ENCODE measurements around the gene MSL3.

Gene MSL3

DNA sequence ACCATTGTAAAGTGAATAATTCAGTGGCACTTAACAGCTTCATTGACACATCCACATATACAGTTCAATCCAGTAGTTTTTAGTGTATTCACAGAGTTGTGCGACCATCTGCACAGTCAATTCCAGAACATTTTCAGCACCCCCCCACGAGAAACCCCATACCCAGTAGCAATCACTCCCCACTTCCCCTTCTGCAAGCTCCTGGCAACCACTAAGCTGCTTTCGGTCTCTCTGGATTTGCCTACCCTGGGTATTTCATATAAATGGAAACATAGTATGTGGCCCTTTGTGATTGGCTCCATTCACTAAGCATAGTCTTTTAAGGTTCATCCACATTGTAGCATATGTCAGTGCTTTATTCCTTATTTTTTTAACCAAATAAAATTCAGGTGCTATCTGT, 10.0 kb downstream of the MSL3 start:
- DNase-seq (ENCODE audit: low read depth in 2 of 2) = no peak
- no peak for TF ChIP-seq CTCF (IDR thresholded peaks at IDR 0.05; ENCODE audit: low read depth, low read length)
- H3K4me3 ChIP-seq (replicated peaks in 1 of 2; ENCODE audit: low read depth in 2 of 2, low read length in 2 of 2) = no peak overlapping the region

DNA sequence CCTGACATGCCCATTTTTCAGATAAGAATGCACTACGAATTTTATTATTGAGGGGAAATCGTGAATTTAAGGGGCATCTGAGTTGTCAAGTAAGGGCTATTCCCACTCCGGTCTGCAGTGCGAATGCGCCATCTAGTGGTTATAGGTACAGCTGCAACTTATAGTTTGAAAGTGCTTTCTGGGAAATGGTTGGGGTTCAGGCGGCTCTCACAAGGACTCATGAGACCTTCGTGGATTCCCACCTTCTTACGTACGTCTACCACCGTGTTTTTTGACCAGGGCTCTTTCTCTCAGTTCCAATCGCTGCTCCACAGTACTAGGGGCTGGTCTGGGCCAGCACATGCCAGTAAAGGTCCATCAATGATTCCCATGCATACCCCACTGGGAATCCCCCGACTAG, 12.3 kb downstream of the MSL3 start:
- no peak overlapping the region for H3K4me3 ChIP-seq (replicated peaks in 1 of 2; ENCODE audit: low read depth in 2 of 2, low read length in 2 of 2)
- peak; percentile 74 for TF ChIP-seq CTCF (IDR thresholded peaks at IDR 0.05; ENCODE audit: low read depth, low read length)
- peak; percentile 68 to 71 for DNase-seq (ENCODE audit: low read depth in 2 of 2)

DNA sequence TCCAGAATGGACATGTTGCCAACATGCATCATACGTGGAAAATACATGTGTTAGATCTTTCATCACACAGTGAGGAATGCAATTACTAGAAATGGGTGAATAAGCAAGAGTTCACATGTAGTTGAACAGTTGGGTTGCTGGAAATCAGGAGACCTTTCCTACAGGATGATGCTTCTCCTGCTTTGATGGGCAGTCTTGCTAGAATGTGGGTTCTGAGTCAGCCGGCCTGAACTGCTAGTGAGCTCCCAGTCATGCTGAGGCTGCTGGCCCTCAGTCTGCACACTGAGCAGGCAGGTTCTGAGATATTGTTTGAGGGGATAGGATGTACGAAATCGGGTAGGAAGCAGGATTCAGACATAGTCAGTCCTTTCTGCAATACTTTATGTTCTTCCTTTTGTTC, 20.2 kb downstream of the MSL3 start:
- no peak overlapping the region for H3K4me3 ChIP-seq (replicated peaks in 1 of 2; ENCODE audit: low read depth in 2 of 2, low read length in 2 of 2)
- no peak for TF ChIP-seq CTCF (IDR thresholded peaks at IDR 0.05; ENCODE audit: low read depth, low read length)
- DNase-seq (ENCODE audit: low read depth in 2 of 2) = no peak

DNA sequence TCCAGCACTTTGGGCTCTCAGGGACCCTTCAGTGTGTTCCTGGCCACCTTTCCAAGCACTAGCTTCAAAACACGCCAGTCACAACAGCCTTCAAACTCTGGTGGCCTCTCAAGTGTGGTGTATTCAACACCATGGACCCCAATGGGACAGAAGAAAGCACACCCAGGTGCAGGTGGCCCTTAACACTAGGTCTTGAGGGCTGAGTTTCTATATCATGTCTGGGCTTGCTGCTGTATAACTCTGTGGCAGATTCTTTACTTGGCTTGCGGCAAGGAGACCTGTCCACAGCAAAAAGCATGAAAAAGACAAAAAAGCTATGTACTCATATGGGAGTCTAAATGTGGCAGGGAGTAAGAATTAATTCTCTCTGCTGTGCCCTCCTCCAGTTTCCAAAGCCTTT, 23.1 kb downstream of the MSL3 start:
- no peak overlapping the region for H3K4me3 ChIP-seq (replicated peaks in 1 of 2; ENCODE audit: low read depth in 2 of 2, low read length in 2 of 2)
- no peak for DNase-seq (ENCODE audit: low read depth in 2 of 2)
- TF ChIP-seq CTCF (IDR thresholded peaks at IDR 0.05; ENCODE audit: low read depth, low read length) = no peak

DNA sequence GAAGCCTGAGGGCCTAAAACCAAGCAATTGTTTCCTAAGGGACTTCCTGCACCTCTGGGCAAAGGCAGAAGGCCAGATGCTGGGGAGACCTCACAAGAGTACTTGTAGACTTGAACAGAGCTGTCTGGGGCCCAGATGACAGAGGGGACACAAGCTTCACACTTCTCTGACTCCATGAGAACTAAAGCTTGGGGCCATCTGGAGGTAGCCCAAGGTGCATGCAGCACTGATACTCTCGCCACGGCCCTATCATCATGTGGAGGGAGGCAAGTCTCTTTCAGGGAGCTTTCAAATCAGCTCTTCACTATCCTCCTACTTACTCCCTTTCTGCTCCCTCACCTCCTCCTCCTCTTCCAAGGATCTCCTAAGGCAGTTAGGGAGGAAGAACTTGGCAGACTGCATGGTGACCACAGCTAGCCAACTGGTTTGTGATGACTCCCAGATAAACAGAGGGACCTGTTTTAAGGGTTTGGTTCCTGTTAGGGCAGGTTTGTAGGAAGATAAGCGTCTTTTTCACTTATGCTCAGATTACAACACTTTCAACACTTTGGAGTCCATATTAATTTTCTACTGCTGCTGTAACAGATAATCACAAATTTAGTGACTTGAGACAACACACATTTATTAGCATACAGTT, 23.8 kb downstream of the MSL3 start:
- no peak overlapping the region for H3K4me3 ChIP-seq (replicated peaks in 1 of 2; ENCODE audit: low read depth in 2 of 2, low read length in 2 of 2)
- DNase-seq (ENCODE audit: low read depth in 2 of 2) = no peak
- TF ChIP-seq CTCF (IDR thresholded peaks at IDR 0.05; ENCODE audit: low read depth, low read length) = no peak

DNA sequence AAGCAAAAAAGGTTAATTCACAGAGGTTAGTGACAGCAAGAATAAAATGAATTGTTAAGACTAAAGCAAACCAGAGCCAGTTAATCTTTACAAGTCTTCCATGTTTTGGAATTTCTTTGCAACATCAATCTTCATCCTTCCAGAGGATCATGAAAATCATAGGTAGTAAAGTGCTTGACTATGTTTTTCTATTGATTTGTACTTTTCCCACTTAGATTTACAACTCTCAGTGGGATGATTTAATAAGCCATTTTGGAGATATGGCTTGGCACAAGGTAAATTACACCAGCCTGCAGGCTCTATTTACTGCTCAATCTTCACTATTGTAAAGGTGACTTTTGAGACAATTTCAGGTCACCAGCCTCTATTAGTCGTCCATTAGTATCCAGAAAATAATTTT, 26.5 kb downstream of the MSL3 start:
- no peak for DNase-seq (ENCODE audit: low read depth in 2 of 2)
- no peak for TF ChIP-seq CTCF (IDR thresholded peaks at IDR 0.05; ENCODE audit: low read depth, low read length)
- no peak overlapping the region for H3K4me3 ChIP-seq (replicated peaks in 1 of 2; ENCODE audit: low read depth in 2 of 2, low read length in 2 of 2)

- peak in 1 of 2 donors; percentile 5 for DNase-seq (ENCODE audit: low read depth in 2 of 2)
- H3K4me3 ChIP-seq (replicated peaks in 1 of 2; ENCODE audit: low read depth in 2 of 2, low read length in 2 of 2) = peak overlapping the region in 1 of 2 donors; percentile 21
- no peak for TF ChIP-seq CTCF (IDR thresholded peaks at IDR 0.05; ENCODE audit: low read depth, low read length)
Observed at GRCh38 chrX:11786862-11787261, 28.8 kb downstream of the MSL3 start.

Measured in cardiac fibroblast (primary cell).